Endothelial cell (in vitro differentiated cells): ENCODE data around the gene RSRC2. TPM values are rescaled to one million over a fixed set of nuclear protein-coding genes. Genes with fewer than 3 reads are reported as not detected.
"Not testable (repeated sequence)": the region's sequence is repeated elsewhere in the genome, so short reads cannot be mapped to it uniquely, and the experiment has no call there.

Experiments
- DNase-seq: peaks from one replicate; pipeline ENCODE4 v3.0.0; 2021; ENCODE audit warnings: low spot score
- H3K27ac Mint-ChIP-seq: one replicate; pipeline ENCODE4 v1.8.0; 2021; ENCODE audit warnings: mixed read lengths, inconsistent platforms; ENCODE audit not compliant: unreplicated experiment
- H3K27me3 Mint-ChIP-seq: one replicate; pipeline ENCODE4 v1.8.0; 2021; ENCODE audit warnings: mild to moderate bottlenecking, moderate library complexity, mixed read lengths, inconsistent platforms; ENCODE audit not compliant: unreplicated experiment
- H3K36me3 Mint-ChIP-seq: one replicate; pipeline ENCODE4 v1.8.0; 2021; ENCODE audit warnings: mild to moderate bottlenecking, low read depth, mixed read lengths, inconsistent platforms; ENCODE audit not compliant: unreplicated experiment
- H3K4me1 Mint-ChIP-seq: one replicate; pipeline ENCODE4 v1.8.0; 2021; ENCODE audit warnings: mild to moderate bottlenecking, mixed read lengths, inconsistent platforms; ENCODE audit not compliant: unreplicated experiment
- H3K4me3 Mint-ChIP-seq: one replicate; pipeline ENCODE4 v1.8.0; 2021; ENCODE audit warnings: mild to moderate bottlenecking, mixed read lengths, inconsistent platforms; ENCODE audit not compliant: unreplicated experiment
- H3K9me3 Mint-ChIP-seq: one replicate; pipeline ENCODE4 v1.8.0; 2021; ENCODE audit warnings: mixed read lengths, inconsistent platforms; ENCODE audit not compliant: unreplicated experiment
- total RNA-seq: library from RNA; stranded (reverse); fragmentation: NEBNext Ultra II Directional; extraction: Animal tissue kit (Norgen Biotek cat#: 25700); gene quantifications from one replicate; pipeline ENCODE4 v1.2.1, GENCODE V29; 2021; ENCODE audit not compliant: unreplicated experiment
- TF ChIP-seq, protein P1 (sequence below): fragments of 200-600 bp; sonication (generic); IDR thresholded peaks from one replicate; pipeline ENCODE4 v1.5.0; 2021; ENCODE audit warnings: antibody characterized with exemption; ENCODE audit not compliant: unreplicated experiment

The RSRC2 gene
- total RNA-seq, 1 donor from 2014 or later: 75.2 TPM

DNA sequence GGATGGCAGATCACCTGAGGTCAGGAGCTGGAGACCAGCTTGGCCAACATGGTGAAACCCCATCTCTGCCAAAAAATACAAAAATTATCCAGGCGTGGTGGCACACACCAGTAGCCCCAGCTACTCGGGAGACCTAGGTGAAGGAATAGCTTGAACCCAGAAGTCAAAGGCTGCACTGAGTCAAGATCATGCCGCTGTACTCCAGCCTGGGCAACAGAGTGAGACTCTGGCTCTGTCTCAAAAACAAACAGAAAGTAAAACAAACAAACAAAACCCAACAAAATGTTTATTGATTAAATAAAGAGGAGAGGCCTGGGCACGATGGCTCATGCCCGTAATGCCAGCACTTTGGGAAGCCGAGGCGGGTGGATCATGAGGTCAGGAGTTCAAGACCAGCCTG, 31.5 kb downstream of the RSRC2 start:
- Mint-ChIP-seq H3K36me3 (peaks cover 12% of the 10 kb centered on the region), H3K4me3 (no peak overlapping the region), H3K4me1 (peaks cover 8% of the 10 kb centered on the region), H3K27me3 (peaks cover 8% of the 10 kb centered on the region), H3K27ac (no peak overlapping the region), H3K9me3 (no peaks in the 10 kb centered on the region)
- no peak for DNase-seq
- TF ChIP-seq, protein P1, sequence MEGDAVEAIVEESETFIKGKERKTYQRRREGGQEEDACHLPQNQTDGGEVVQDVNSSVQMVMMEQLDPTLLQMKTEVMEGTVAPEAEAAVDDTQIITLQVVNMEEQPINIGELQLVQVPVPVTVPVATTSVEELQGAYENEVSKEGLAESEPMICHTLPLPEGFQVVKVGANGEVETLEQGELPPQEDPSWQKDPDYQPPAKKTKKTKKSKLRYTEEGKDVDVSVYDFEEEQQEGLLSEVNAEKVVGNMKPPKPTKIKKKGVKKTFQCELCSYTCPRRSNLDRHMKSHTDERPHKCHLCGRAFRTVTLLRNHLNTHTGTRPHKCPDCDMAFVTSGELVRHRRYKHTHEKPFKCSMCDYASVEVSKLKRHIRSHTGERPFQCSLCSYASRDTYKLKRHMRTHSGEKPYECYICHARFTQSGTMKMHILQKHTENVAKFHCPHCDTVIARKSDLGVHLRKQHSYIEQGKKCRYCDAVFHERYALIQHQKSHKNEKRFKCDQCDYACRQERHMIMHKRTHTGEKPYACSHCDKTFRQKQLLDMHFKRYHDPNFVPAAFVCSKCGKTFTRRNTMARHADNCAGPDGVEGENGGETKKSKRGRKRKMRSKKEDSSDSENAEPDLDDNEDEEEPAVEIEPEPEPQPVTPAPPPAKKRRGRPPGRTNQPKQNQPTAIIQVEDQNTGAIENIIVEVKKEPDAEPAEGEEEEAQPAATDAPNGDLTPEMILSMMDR: no peak

DNA sequence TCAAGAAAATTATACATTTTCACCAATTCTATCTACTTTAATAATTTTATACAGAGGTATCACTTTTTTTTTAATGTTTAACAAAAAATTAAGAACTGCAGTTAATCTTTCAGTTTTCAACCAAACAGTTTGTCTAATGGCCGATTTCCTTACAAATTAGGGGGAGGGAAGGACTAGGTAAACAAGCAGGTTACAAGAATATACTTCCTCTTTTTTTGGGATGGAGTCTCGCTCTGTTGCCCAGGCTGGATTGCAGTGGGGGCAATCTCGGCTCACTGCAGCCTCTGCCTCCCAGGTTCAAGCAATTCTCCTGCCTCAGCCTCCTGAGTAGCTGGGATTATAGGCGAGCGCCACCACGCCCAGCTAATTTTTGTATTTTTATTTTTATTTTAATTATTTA, 33.5 kb downstream of the RSRC2 start:
- DNase-seq, H3K4me1 Mint-ChIP-seq, H3K27me3 Mint-ChIP-seq, H3K4me3 Mint-ChIP-seq, H3K27ac Mint-ChIP-seq, H3K9me3 Mint-ChIP-seq: not testable (repeated sequence)
- H3K36me3 Mint-ChIP-seq: peaks cover 16% of the 10 kb centered on the region

DNA sequence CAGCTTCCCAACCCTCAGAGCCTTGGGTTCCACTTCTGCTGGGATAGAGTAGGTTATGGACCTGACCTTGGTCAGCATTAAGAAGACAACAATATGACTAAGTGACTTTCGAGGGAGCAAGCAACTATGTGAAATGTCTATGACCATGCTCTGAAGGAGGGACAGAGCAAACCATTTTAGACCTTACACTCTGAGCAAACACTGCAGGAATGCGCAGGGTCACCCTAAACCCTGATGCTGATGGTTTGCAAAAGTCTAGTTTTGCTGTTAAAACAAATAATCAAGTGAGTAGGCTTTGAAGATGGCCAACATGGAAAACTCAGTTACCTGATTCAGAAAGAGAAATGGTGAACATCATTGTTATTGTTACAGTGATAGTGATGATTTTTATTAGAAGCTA, 34.7 kb downstream of the RSRC2 start:
- Mint-ChIP-seq H3K4me3 (no peak overlapping the region), H3K9me3 (no peaks in the 10 kb centered on the region), H3K27me3 (no peaks in the 10 kb centered on the region), H3K4me1 (no peaks in the 10 kb centered on the region), H3K27ac (no peak overlapping the region), H3K36me3 (peaks cover 18% of the 10 kb centered on the region)
- DNase-seq: no peak
- TF ChIP-seq, protein P1: no peak

DNA sequence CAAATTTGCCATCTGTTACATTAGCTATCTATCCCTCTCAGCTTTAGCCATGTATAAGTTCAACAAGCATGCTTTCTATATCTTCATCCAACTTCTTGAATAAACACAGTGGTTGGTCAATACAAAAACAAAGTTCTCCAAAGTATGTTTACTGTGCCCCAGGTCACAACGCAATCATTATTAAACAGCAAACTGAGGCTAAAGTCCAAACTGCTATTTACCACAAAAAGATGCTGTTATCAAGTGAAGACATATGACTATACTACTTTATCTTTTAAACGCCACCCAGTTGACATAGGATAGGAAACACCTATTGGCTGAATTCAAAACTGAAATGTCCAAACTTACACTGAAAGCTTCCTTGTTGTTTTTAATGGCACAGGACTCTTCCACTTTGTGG, 37.7 kb downstream of the RSRC2 start:
- DNase-seq: no peak
- Mint-ChIP-seq H3K27ac (no peak overlapping the region), H3K27me3 (no peaks in the 10 kb centered on the region), H3K36me3 (peaks cover 28% of the 10 kb centered on the region), H3K4me1 (no peaks in the 10 kb centered on the region), H3K4me3 (peak overlapping the region; percentile 28), H3K9me3 (no peaks in the 10 kb centered on the region)
- TF ChIP-seq, protein P1: no peak

DNA sequence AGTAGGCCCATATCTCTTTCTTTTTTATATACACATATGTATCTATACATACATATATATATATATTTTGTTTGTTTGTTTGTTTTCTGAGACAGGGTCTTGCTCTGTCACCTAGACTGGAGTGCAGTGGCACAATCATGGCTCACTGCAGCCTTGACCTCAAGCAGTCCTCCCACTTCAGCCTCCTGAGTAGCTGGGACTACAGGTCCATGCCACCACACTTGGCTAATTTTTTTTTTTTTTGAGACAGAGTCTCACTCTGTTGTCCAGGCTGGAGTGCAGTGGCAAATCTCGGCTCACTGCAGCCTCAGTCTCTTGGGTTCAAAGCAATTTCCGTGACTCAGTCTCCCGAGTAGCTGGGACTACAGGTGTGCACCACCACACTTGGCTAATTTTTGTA, 38.9 kb downstream of the RSRC2 start:
- not testable (repeated sequence) for H3K4me3 Mint-ChIP-seq, H3K27ac Mint-ChIP-seq, H3K27me3 Mint-ChIP-seq, H3K9me3 Mint-ChIP-seq, DNase-seq, H3K4me1 Mint-ChIP-seq
- peaks cover 32% of the 10 kb centered on the region for H3K36me3 Mint-ChIP-seq

DNA sequence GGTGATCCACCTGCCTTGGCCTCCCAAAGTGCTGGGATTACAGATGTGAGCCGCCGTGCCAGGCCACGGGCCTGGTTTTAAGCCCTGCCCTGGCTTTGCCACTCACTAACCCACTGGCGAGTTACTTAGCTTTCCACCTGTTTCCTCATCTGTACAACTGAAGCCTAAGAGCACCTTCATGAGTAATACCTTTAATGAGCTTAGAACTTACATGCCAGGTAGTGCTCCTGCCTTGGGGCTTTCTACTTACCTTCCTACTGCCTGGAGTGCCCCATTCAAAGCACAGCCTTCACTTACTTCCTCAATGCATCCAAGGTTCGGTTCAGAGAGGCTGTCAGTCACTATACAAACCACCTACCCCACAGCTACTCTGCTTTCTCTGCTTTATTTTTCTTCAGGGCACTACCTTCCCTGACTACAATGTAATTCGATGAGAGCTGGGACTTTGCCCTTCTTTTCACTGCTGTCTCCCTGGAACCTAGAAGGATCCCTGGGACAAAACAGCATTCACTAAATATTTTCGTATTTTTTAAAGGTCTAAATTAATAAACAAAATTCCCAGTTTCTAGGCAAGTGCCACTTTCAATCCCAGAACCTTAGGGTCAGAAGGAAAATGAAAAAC, 39.8 kb downstream of the RSRC2 start:
- Mint-ChIP-seq H3K27me3 (peaks cover 1% of the 10 kb centered on the region), H3K27ac (no peak overlapping the region), H3K36me3 (peaks cover 33% of the 10 kb centered on the region), H3K4me3 (no peak overlapping the region), H3K9me3 (no peaks in the 10 kb centered on the region), H3K4me1 (no peaks in the 10 kb centered on the region)
- no peak for DNase-seq
- TF ChIP-seq, protein P1: no peak

DNA sequence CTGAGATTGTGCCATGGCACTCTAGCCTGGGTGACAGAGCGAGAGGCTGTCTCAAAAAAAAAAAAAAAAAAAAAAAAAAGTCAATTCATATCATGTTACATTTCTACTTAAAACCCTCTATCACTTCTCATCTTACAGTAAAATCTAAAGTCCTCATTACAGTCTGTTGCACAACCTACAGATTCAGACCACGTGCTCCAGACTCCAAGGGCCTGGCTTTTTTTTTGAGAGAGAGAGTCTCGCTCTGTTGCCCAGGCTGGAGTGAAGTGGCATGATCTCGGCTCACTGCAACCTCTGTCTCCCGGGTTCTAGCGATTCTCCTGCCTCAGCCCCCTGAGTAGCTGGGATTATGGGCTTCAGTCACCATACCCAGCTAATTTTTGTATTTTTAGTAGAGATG, 40.4 kb downstream of the RSRC2 start:
- not testable (repeated sequence) for DNase-seq

DNA sequence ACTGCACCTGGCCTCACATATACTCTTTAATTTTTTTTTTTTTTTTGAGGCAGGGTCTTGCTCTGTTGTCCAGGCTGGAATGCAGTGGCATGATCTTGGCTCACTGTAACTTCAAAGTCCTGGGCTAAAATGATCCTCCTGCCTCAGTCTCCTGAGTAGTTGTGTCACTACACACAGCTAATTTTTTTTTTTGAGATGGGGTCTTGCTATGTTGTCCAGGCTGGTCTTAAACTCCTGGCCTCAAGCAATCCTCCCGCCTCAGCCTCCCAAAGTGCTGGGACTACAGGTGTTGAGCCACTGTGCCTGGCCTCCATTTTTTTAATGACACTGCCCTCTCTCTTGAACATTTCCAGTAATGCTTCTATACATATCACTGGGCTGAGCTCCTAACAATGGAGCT, 42.4 kb downstream of the RSRC2 start:
- H3K4me1 Mint-ChIP-seq, H3K27ac Mint-ChIP-seq, H3K27me3 Mint-ChIP-seq, H3K9me3 Mint-ChIP-seq, DNase-seq: not testable (repeated sequence)
- H3K36me3 Mint-ChIP-seq: peaks cover 31% of the 10 kb centered on the region
- H3K4me3 Mint-ChIP-seq: peak overlapping the region; percentile 74

More for the DNA sequence above, 40.4 kb downstream of the RSRC2 start:
- H3K27me3 Mint-ChIP-seq, H3K4me3 Mint-ChIP-seq, H3K9me3 Mint-ChIP-seq, H3K27ac Mint-ChIP-seq, H3K4me1 Mint-ChIP-seq: not testable (repeated sequence)
- peaks cover 31% of the 10 kb centered on the region for H3K36me3 Mint-ChIP-seq
